Measurements from ENCODE around the gene CLASRP. TPM values are rescaled to one million over a fixed set of nuclear protein-coding genes. Genes with fewer than 3 reads are reported as not detected.

CLASRP gene
- total RNA-seq, 1 donor from 2014 or later: 111 TPM

DNA sequence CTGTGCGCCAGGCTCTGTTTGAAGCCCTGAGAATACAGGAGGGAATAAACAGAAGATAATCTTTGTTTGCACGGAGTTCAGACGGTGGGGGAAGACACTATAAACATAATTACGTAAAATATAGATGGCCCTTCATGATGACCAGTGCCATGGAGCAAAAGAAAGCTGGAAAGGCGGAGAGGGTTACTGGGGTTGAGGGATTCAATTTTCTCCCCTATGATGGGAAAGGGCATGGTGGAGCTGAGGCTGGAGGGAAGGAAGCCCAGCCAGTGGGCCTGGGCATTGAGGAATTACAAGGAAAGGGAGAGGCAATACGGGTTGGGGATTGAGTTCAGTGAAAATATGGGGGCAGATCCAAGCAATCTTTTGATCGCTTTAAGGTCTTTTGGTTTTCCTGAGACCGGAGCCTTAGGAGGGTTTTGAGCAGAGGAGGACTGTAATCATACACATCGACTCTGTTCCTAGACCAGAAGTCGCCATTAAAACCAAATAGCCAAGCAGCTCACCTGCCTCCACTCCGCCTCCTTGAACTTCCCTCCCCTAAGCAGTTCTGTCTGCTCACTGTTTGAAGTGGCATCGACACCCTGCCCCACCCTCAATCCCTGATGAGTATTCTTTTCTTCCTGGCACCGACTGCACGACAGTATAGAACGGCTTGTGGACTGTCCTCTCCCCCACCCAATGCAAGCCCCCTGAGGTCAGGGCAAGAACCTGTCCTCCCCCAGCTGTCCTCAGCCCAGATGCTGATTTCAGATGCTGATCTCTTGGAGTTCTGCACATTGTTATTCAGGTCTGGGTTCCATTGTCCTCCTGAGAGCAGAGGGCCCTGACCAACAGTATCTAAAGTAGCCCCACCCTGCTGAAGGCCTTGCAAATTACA is 38.2 kb downstream of the CLASRP start:
- Mint-ChIP-seq H3K4me1 (ENCODE audit: unreplicated experiment) (peaks cover 10% of the 10 kb centered on the region), H3K36me3 (peaks cover 5% of the 10 kb centered on the region), H3K4me3 (peak overlapping the region; percentile 70), H3K9me3 (no peaks in the 10 kb centered on the region), H3K27me3 (peaks cover 4% of the 10 kb centered on the region), H3K27ac (peak overlapping the region; percentile 58)
- DNase-seq (ENCODE audit: extremely low spot score, unreplicated experiment): no peak
- TF ChIP-seq, protein P1, sequence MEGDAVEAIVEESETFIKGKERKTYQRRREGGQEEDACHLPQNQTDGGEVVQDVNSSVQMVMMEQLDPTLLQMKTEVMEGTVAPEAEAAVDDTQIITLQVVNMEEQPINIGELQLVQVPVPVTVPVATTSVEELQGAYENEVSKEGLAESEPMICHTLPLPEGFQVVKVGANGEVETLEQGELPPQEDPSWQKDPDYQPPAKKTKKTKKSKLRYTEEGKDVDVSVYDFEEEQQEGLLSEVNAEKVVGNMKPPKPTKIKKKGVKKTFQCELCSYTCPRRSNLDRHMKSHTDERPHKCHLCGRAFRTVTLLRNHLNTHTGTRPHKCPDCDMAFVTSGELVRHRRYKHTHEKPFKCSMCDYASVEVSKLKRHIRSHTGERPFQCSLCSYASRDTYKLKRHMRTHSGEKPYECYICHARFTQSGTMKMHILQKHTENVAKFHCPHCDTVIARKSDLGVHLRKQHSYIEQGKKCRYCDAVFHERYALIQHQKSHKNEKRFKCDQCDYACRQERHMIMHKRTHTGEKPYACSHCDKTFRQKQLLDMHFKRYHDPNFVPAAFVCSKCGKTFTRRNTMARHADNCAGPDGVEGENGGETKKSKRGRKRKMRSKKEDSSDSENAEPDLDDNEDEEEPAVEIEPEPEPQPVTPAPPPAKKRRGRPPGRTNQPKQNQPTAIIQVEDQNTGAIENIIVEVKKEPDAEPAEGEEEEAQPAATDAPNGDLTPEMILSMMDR (conservative IDR thresholded peaks at IDR 0.05): no peak

DNA sequence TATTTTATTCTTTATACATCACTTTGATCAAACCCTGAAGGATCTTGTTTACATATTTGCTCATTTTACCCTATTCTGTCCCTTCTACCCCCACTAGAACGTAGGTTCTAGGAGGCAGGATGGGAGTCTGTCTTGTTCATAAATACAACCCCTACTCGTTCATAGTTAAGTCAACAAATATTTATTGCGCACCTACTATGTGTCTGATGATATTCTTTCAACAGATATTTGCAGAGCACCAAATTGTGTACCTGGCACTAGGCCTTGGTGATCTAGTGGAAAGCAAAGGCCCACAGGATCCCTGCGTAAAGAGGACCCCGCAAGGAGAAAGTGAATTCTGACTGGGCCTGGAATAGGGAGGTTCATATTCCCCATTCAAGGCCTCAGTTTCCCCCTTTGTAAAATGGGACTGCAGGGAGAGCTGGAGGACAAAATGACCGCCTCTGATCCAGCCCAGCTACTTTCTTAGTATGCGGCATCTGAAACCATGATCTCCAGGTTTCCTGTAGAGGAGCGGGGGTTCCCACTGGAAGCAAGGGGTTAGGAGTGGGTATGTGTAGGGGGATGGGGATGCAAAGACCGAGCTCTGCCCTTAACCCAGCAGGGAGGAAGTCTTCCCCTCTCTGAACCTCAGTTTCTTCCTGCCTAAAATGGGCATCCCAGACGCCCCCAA is 39.7 kb downstream of the CLASRP start:
- DNase-seq (ENCODE audit: extremely low spot score, unreplicated experiment): no peak
- H3K4me1 Mint-ChIP-seq (ENCODE audit: unreplicated experiment): peaks cover 10% of the 10 kb centered on the region
- H3K27ac Mint-ChIP-seq: peak overlapping the region; percentile 12
- peaks cover 4% of the 10 kb centered on the region for H3K27me3 Mint-ChIP-seq
- TF ChIP-seq, protein P1 (conservative IDR thresholded peaks at IDR 0.05): no peak
- no peaks in the 10 kb centered on the region for H3K9me3 Mint-ChIP-seq
- peak overlapping the region; percentile 99 for H3K4me3 Mint-ChIP-seq
- H3K36me3 Mint-ChIP-seq: peaks cover 8% of the 10 kb centered on the region

DNA sequence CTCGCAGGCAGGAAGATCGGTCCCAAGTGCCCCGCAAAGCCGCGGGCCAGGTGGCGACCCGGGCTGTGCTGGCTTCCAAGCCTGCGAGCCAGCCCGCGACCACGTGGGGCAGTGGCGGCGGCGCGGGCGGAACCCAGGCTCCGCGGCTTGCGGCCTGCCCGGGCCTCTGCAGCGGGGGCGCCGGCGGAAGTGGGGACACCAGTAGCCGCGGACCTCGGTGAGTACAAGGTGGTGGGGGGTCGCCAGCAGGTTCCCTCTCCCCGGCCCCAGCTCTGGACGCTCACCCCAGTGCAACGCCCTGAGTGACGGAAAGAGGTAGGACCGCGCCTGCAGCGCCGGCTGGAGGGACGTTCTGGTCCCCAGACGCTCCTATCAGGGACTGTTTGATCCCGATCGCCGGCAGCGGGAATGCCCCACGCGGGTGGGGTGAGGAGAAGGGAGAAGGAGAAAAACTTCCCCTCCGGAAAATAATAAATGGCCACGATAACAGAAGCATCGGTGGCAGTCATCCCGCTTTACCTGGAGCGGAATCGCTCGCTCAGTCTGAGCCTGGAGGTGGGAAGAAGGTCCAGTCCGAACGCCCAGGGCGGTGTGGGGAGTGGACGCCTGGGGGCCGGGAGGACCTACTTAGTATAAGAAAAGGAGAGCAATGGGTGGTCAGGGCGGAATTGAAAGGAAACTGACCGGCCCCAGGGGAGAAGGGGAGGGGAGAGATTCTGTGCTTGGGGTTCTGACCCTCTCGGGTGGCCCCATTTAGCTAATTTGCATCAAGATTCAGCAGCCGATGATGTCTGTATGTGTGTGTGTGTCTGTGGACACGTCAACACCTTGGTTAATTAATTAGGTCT is 40.4 kb downstream of the CLASRP start, which contains the start of gene GEMIN7:
GEMIN7 (plus strand) TSS at position 198 of the 848 bp plus-strand sequence. CDS start 10,855 bp downstream, outside the sequence.
- H3K36me3 Mint-ChIP-seq: peaks cover 8% of the 10 kb centered on the region
- H3K9me3 Mint-ChIP-seq: no peaks in the 10 kb centered on the region
- peak within 1 kb of the TSS; percentile 88 for H3K27ac Mint-ChIP-seq
- H3K27me3 Mint-ChIP-seq: peaks cover 4% of the 10 kb centered on the region
- TF ChIP-seq, protein P1 (conservative IDR thresholded peaks at IDR 0.05): peak; percentile 41
- peak within 1 kb of the TSS; percentile 99 for H3K4me3 Mint-ChIP-seq
- H3K4me1 Mint-ChIP-seq (ENCODE audit: unreplicated experiment): peaks cover 10% of the 10 kb centered on the region
- peak; percentile 92 for DNase-seq (ENCODE audit: extremely low spot score, unreplicated experiment)

DNA sequence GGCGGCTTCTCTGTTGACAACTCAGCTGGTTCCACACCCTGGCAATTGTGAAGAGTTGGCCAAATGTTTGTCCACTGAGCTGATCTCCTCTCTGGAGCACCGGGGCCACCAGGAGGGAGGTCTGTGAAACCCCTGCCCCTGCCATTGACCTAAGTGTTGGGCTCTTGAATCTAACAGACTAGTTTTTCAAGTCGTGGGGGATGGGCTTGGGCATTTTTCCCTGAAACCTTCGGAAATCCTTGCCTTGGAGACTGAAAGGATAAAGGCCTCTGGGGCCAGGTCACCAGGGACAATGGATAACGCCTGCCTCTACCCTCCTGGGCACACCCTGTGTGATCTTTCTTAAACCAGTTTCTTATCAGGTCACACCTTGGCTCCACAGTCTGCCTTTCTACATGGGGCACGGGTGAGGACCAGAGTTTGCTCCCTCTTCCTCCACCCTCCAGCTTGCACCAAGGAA is 41.1 kb downstream of the CLASRP start:
- DNase-seq (ENCODE audit: extremely low spot score, unreplicated experiment): no peak
- H3K4me3 Mint-ChIP-seq: peak overlapping the region; percentile 99
- peaks cover 6% of the 10 kb centered on the region for H3K4me1 Mint-ChIP-seq (ENCODE audit: unreplicated experiment)
- peak overlapping the region; percentile 88 for H3K27ac Mint-ChIP-seq
- peaks cover 8% of the 10 kb centered on the region for H3K36me3 Mint-ChIP-seq
- no peaks in the 10 kb centered on the region for H3K27me3 Mint-ChIP-seq
- TF ChIP-seq, protein P1 (conservative IDR thresholded peaks at IDR 0.05): no peak
- H3K9me3 Mint-ChIP-seq: no peaks in the 10 kb centered on the region

DNA sequence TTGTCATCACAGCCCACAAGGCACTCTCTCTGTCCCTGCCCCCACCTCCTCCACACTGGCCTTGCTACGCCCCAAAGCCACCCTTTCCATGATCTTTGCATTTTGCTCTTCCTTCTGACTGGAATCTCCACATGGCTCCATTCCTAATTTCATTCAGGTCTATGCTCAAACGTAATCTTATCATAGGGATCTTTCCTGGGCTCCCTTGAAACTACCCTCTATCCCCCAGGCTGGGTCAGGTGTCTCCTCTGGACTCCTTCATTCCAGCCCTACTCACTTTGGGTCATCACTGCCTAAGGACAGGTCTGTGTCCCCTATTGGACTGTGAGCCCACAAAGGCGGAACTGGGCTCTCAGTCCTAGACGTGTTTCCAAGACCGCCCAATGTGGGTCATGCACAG is 43.3 kb downstream of the CLASRP start:
- H3K9me3 Mint-ChIP-seq: no peaks in the 10 kb centered on the region
- TF ChIP-seq, protein P1 (conservative IDR thresholded peaks at IDR 0.05): no peak
- H3K27ac Mint-ChIP-seq: no peak overlapping the region
- DNase-seq (ENCODE audit: extremely low spot score, unreplicated experiment): no peak
- peaks cover 11% of the 10 kb centered on the region for H3K36me3 Mint-ChIP-seq
- no peaks in the 10 kb centered on the region for H3K27me3 Mint-ChIP-seq
- H3K4me1 Mint-ChIP-seq (ENCODE audit: unreplicated experiment): no peaks in the 10 kb centered on the region
- H3K4me3 Mint-ChIP-seq: peak overlapping the region; percentile 76
